ENCODE data around the gene TC2N. TPM values are rescaled to one million over a fixed set of nuclear protein-coding genes. Genes with fewer than 3 reads are reported as not detected.

The TC2N gene
- total and polyA plus RNA-seq, 9 of the 15 experiments (the other 6 are each of a cell fraction or from before 2014, with no cell fraction given) = 2.0 to 12.5 (median 7.3) TPM

DNA sequence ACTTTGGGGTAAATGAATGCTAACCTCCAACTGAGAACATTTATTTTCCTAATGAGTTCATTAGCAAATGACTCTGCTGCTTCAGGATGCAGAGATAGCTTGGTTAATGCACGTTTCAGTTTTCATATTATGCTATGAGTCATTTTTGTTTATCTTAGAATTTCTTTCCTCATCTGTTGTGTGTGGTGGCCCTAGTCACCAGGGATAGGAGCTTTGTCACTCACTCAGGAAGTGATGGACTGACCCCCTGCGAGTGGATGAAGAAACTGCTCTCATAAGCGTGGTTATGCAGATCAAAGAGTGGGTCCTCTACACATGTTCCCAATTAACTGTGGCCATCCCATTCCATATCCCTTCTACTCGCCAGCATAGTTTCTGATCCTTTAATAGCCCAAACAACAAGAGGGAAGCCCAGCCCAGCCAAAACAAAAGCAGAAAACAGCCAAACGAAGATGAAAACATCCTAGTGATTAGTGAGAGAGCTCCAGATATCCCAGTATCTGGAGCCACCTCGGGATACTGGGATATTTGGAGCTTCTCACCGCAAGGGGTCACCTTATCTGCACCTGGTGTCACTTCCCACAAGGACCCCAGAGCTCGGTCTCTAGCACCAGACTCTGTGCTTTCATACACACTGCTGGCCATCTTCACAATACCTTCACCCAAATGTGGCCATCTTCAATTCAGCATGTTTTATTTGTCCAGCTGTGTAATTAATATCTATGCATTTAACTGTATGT, 8.6 kb downstream of the TC2N start (continued):
- TF ChIP-seq SUPT5H (IDR thresholded peaks at IDR 0.05) (no peak), RBM39 (optimal IDR thresholded peaks at IDR 0.05; ENCODE audit: low read depth, low read length) (no peak), ZNF717 (CRISPR knock-in tag; IDR thresholded peaks at IDR 0.05) (no peak), POLR3G (IDR thresholded peaks at IDR 0.05; ENCODE audit: extremely low read depth, insufficient read length, insufficient replicate concordance) (no peak), ZNF764 (CRISPR knock-in tag; IDR thresholded peaks at IDR 0.05; ENCODE audit: low read depth) (no peak), JUND (IDR thresholded peaks at IDR 0.05; ENCODE audit: borderline replicate concordance, low read depth, low read length) (peak; percentile 79; the same call in 1 of the 2 replicates), JUND (tag; IDR thresholded peaks at IDR 0.05; ENCODE audit: borderline replicate concordance, low read depth, low read length) (peak; percentile 85; the same call in 2 of the 3 replicates), ELF4 (CRISPR knock-in tag; IDR thresholded peaks at IDR 0.05) (no peak), BHLHE40 (IDR thresholded peaks at IDR 0.05; ENCODE audit: low read length) (peak; percentile 67)
- TF ChIP-seq, protein P1, sequence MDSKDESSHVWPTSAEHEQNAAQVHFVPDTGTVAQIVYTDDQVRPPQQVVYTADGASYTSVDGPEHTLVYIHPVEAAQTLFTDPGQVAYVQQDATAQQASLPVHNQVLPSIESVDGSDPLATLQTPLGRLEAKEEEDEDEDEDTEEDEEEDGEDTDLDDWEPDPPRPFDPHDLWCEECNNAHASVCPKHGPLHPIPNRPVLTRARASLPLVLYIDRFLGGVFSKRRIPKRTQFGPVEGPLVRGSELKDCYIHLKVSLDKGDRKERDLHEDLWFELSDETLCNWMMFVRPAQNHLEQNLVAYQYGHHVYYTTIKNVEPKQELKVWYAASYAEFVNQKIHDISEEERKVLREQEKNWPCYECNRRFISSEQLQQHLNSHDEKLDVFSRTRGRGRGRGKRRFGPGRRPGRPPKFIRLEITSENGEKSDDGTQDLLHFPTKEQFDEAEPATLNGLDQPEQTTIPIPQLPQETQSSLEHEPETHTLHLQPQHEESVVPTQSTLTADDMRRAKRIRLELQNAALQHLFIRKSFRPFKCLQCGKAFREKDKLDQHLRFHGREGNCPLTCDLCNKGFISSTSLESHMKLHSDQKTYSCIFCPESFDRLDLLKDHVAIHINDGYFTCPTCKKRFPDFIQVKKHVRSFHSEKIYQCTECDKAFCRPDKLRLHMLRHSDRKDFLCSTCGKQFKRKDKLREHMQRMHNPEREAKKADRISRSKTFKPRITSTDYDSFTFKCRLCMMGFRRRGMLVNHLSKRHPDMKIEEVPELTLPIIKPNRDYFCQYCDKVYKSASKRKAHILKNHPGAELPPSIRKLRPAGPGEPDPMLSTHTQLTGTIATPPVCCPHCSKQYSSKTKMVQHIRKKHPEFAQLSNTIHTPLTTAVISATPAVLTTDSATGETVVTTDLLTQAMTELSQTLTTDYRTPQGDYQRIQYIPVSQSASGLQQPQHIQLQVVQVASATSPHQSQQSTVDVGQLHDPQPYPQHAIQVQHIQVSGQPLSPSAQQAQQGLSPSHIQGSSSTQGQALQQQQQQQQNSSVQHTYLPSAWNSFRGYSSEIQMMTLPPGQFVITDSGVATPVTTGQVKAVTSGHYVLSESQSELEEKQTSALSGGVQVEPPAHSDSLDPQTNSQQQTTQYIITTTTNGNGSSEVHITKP (IDR thresholded peaks at IDR 0.05; ENCODE audit: partially characterized antibody) = no peak
- TF ChIP-seq, protein P2, sequence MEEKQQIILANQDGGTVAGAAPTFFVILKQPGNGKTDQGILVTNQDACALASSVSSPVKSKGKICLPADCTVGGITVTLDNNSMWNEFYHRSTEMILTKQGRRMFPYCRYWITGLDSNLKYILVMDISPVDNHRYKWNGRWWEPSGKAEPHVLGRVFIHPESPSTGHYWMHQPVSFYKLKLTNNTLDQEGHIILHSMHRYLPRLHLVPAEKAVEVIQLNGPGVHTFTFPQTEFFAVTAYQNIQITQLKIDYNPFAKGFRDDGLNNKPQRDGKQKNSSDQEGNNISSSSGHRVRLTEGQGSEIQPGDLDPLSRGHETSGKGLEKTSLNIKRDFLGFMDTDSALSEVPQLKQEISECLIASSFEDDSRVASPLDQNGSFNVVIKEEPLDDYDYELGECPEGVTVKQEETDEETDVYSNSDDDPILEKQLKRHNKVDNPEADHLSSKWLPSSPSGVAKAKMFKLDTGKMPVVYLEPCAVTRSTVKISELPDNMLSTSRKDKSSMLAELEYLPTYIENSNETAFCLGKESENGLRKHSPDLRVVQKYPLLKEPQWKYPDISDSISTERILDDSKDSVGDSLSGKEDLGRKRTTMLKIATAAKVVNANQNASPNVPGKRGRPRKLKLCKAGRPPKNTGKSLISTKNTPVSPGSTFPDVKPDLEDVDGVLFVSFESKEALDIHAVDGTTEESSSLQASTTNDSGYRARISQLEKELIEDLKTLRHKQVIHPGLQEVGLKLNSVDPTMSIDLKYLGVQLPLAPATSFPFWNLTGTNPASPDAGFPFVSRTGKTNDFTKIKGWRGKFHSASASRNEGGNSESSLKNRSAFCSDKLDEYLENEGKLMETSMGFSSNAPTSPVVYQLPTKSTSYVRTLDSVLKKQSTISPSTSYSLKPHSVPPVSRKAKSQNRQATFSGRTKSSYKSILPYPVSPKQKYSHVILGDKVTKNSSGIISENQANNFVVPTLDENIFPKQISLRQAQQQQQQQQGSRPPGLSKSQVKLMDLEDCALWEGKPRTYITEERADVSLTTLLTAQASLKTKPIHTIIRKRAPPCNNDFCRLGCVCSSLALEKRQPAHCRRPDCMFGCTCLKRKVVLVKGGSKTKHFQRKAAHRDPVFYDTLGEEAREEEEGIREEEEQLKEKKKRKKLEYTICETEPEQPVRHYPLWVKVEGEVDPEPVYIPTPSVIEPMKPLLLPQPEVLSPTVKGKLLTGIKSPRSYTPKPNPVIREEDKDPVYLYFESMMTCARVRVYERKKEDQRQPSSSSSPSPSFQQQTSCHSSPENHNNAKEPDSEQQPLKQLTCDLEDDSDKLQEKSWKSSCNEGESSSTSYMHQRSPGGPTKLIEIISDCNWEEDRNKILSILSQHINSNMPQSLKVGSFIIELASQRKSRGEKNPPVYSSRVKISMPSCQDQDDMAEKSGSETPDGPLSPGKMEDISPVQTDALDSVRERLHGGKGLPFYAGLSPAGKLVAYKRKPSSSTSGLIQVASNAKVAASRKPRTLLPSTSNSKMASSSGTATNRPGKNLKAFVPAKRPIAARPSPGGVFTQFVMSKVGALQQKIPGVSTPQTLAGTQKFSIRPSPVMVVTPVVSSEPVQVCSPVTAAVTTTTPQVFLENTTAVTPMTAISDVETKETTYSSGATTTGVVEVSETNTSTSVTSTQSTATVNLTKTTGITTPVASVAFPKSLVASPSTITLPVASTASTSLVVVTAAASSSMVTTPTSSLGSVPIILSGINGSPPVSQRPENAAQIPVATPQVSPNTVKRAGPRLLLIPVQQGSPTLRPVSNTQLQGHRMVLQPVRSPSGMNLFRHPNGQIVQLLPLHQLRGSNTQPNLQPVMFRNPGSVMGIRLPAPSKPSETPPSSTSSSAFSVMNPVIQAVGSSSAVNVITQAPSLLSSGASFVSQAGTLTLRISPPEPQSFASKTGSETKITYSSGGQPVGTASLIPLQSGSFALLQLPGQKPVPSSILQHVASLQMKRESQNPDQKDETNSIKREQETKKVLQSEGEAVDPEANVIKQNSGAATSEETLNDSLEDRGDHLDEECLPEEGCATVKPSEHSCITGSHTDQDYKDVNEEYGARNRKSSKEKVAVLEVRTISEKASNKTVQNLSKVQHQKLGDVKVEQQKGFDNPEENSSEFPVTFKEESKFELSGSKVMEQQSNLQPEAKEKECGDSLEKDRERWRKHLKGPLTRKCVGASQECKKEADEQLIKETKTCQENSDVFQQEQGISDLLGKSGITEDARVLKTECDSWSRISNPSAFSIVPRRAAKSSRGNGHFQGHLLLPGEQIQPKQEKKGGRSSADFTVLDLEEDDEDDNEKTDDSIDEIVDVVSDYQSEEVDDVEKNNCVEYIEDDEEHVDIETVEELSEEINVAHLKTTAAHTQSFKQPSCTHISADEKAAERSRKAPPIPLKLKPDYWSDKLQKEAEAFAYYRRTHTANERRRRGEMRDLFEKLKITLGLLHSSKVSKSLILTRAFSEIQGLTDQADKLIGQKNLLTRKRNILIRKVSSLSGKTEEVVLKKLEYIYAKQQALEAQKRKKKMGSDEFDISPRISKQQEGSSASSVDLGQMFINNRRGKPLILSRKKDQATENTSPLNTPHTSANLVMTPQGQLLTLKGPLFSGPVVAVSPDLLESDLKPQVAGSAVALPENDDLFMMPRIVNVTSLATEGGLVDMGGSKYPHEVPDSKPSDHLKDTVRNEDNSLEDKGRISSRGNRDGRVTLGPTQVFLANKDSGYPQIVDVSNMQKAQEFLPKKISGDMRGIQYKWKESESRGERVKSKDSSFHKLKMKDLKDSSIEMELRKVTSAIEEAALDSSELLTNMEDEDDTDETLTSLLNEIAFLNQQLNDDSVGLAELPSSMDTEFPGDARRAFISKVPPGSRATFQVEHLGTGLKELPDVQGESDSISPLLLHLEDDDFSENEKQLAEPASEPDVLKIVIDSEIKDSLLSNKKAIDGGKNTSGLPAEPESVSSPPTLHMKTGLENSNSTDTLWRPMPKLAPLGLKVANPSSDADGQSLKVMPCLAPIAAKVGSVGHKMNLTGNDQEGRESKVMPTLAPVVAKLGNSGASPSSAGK (IDR thresholded peaks at IDR 0.05) = no peak
